Spleen (tissue), 11 donors: ENCODE measurements around the gene TMEM106C. TPM values are rescaled to one million over a fixed set of nuclear protein-coding genes. Genes with fewer than 3 reads are reported as not detected.

Experiments used
- DNase-seq: peaks from one replicate; pipeline ENCODE4 v3.0.0-alpha.2; 2020
- H3K27ac ChIP-seq, 8 donors: fragments of 200-600 bp; sonication (generic) in 7 of 8; 1 replicate in 4 of 8; 2 replicates in 4 of 8; pipeline versions ENCODE4 v1.5.0 to v1.8.0; 2016 to 2021; ENCODE audit warnings: inconsistent platforms in 4 of 8, mild to moderate bottlenecking in 4 of 8, moderate library complexity in 1 of 8
- H3K27me3 ChIP-seq, 7 donors: fragments of 200-600 bp; sonication (generic) in 6 of 7; replicated peaks in 1 of 7; 1 replicate in 4 of 7; 2 replicates in 3 of 7; pipeline versions ENCODE4 v1.5.0 to v1.8.0; 2016 to 2021; ENCODE audit warnings: inconsistent platforms in 3 of 7, mild to moderate bottlenecking in 1 of 7
- H3K36me3 ChIP-seq, 6 donors: fragments of 200-600 bp; sonication (generic) in 5 of 6; 1 replicate in 4 of 6; 2 replicates in 2 of 6; pipeline versions ENCODE4 v1.5.0 to v1.8.0; 2016 to 2021; ENCODE audit warnings: inconsistent platforms in 2 of 6
- H3K4me1 ChIP-seq, 6 donors: fragments of 200-600 bp; sonication (generic) in 5 of 6; 1 replicate in 3 of 6; 2 replicates in 3 of 6; pipeline versions ENCODE4 v1.5.0 to v1.8.0; 2016 to 2021; ENCODE audit warnings: inconsistent platforms in 3 of 6
- H3K4me3 ChIP-seq, 8 donors: fragments of 200-600 bp; sonication (generic) in 7 of 8; 1 replicate in 4 of 8; 2 replicates in 4 of 8; pipeline versions ENCODE4 v1.5.0 to v1.8.0; 2016 to 2021; ENCODE audit warnings: inconsistent platforms in 4 of 8, mild to moderate bottlenecking in 4 of 8, moderate library complexity in 2 of 8
- H3K9me3 ChIP-seq, 8 donors: fragments of 200-600 bp; sonication (generic) in 7 of 8; 1 replicate in 4 of 8; 2 replicates in 4 of 8; pipeline versions ENCODE4 v1.5.0 to v1.8.0; 2016 to 2021; ENCODE audit warnings: inconsistent platforms in 4 of 8
- POLR2A ChIP-seq, 3 donors: fragments of 450-650 bp; IDR thresholded peaks; one replicate each; pipeline ENCODE4 v1.5.1; 2017; ENCODE audit warnings: antibody characterized with exemption in 3 of 3, mild to moderate bottlenecking in 1 of 3
- POLR2AphosphoS5 ChIP-seq, 3 donors: sonication (generic); formaldehyde crosslinking; IDR thresholded peaks; one replicate each; pipeline ENCODE4 v1.5.1; 2017; ENCODE audit warnings: antibody characterized with exemption in 3 of 3
- WGBS, 5 donors: extraction: QIAGEN DNeasy Blood & Tissue Kit in 3 of 5; methylation state at CpG; one replicate each; pipeline versions ENCODE4 v1.1.5 to v1.1.7; 2013 to 2018; 5-methylcytosine and 5-hydroxymethylcytosine counted together
- intact Hi-C: fragments of 100-400 bp; cut with DNase I; formaldehyde crosslinking; loops from one replicate; pipeline ENCODE4 v1.15.0; 2023; ENCODE audit warnings: low total_unique reads
- polyA plus RNA-seq, 3 donors: library from polyadenylated mRNA; stranded (reverse); fragments of 200-250 nt; gene quantifications; one replicate each; pipeline ENCODE4 v1.2.1, GENCODE V29; 2013
- total RNA-seq, 7 donors: library from RNA; depleted of rRNA in 3 of 7; stranded (reverse); fragments of >200 nt in 3 of 7; fragmentation: NEBNext Ultra II Directional in 4 of 7; extraction: Animal tissue kit (Norgen Biotek cat#: 25700) in 4 of 7; gene quantifications; one replicate each; pipeline versions ENCODE4 v1.1.0 to v1.2.1, GENCODE V29; 2016 to 2021
- TF ChIP-seq, protein P1 (sequence below), 11 experiments: fragments of 200-600 bp in 7 of 11; fragments of 450-650 bp in 4 of 11; sonication (generic) in 4 of 11; IDR thresholded peaks in 8 of 11; conservative IDR thresholded peaks in 3 of 11; 1 replicate in 7 of 11; 2 replicates in 4 of 11; pipeline versions ENCODE4 v1.4.0 to v1.8.0; 2016 to 2021; ENCODE audit warnings: antibody characterized with exemption in 11 of 11, inconsistent platforms in 4 of 11, mild to moderate bottlenecking in 1 of 11
- donor health status: healthy with polysubstance abuse.
- donor health status: DM: no; HTN: no; CAD: no; lungs with moderate emphysema.
- donor health status: DM: no; HTN: no; CAD: no.
- donor health status: Bipolar disorder and iron deficiency.
- donor health status: healthy.
- donor health status: DM: no; HTN: no; CAD: no.
- donor health status: DM: yes; HTN: yes; CAD: no.

TMEM106C gene
- total and polyA plus RNA-seq, 10 donors = 30.1 to 124 (median 64.6) TPM

DNA sequence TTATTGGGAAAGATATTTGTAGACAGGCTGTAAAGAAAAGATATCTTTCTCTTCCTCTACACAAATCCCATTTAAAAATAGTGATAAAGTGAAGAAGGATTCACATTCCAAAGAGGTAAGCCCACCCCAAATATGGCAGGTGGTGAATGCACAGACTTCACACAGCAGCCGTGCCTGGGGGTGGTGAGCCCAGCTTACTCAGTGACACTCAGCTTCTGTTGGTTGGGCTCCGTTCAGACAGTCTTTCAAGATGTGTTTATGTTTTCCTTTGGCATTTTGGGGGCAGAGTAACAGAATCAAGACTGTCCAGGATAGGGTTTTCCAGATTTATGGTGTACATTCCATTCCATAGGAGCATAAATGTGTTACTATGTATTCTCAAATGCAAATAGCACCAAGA is 45.0 kb downstream of the TMEM106C start:
- 60 to 86% (median 66%) methylated on average over 2 of the region's 2 CpGs for WGBS, 5 donors
- Histone ChIP-seq H3K27me3 (peaks cover 10 to 82% (median 33%) of the 10 kb centered on the region in 7 donors), H3K27ac (no peak overlapping the region), H3K9me3 (no peaks in the 10 kb centered on the region), H3K36me3 (no peaks in the 10 kb centered on the region), H3K4me3 (no peak overlapping the region), H3K4me1 (peaks cover 15 to 22% (median 19%) of the 10 kb centered on the region in 6 donors)
- intact Hi-C loops = no loop called here
- TF ChIP-seq POLR2AphosphoS5 (IDR thresholded peaks at IDR 0.05) (no peak), POLR2A (IDR thresholded peaks at IDR 0.05) (no peak)
- TF ChIP-seq, protein P1, sequence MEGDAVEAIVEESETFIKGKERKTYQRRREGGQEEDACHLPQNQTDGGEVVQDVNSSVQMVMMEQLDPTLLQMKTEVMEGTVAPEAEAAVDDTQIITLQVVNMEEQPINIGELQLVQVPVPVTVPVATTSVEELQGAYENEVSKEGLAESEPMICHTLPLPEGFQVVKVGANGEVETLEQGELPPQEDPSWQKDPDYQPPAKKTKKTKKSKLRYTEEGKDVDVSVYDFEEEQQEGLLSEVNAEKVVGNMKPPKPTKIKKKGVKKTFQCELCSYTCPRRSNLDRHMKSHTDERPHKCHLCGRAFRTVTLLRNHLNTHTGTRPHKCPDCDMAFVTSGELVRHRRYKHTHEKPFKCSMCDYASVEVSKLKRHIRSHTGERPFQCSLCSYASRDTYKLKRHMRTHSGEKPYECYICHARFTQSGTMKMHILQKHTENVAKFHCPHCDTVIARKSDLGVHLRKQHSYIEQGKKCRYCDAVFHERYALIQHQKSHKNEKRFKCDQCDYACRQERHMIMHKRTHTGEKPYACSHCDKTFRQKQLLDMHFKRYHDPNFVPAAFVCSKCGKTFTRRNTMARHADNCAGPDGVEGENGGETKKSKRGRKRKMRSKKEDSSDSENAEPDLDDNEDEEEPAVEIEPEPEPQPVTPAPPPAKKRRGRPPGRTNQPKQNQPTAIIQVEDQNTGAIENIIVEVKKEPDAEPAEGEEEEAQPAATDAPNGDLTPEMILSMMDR (IDR thresholded peaks at IDR 0.05 in 8 of 11, conservative IDR thresholded peaks at IDR 0.05 in 3 of 11) = no peak
- no peak for DNase-seq

DNA sequence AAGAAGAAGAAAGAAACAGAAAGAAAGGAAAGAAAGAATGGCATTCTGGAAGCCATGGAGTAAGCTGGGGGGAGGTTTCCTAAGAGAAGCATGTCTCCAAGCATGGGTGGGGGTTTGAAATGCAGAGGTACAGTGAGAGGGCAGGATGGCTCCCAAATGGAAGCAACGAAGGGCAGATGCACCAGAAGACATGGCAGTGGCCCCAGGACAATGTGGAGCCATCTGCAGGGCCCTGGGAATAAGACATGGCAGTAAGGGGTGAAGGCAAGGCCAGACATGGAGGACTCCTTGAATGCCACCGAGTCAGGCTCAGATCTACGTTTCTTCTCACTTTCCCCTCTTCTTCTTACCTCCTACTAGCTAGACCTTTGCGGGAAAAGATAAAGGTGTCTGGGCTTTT is 45.6 kb downstream of the TMEM106C start:
- intact Hi-C loops = no loop called here
- no peak overlapping the region for H3K4me3 ChIP-seq
- H3K27ac ChIP-seq = no peak overlapping the region
- 75 to 85% (median 78%) methylated on average over 4 of the region's 4 CpGs for WGBS, 5 donors
- no peaks in the 10 kb centered on the region for H3K9me3 ChIP-seq
- no peak for DNase-seq
- H3K4me1 ChIP-seq = peaks cover 9 to 16% (median 13%) of the 10 kb centered on the region in 6 donors
- no peak for TF ChIP-seq POLR2A (IDR thresholded peaks at IDR 0.05)
- H3K36me3 ChIP-seq = no peaks in the 10 kb centered on the region
- peaks cover 10 to 76% (median 27%) of the 10 kb centered on the region in 7 donors for H3K27me3 ChIP-seq

DNA sequence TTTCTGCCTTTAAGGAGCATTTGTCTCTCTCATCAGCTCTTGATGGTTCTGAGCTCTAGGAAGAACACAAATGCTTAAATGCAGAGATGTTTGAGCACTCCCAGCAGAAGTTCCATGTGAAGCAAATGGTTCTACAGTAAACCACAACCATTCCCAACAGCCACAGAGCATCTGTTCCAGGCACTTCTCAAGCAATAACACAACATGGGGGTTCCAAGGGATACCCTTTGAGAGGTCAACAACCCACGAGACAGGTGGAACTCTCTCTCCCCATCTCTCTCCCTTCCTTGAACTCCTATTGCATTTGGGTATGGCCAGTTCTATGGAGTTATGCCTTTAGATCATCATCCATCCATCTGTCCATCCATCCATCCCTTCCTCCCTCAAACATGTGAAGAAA is 46.1 kb downstream of the TMEM106C start:
- Histone ChIP-seq H3K4me3 (no peak overlapping the region), H3K9me3 (no peaks in the 10 kb centered on the region), H3K36me3 (no peaks in the 10 kb centered on the region), H3K27me3 (peaks cover 7 to 73% (median 22%) of the 10 kb centered on the region in 7 donors), H3K27ac (no peak overlapping the region), H3K4me1 (peaks cover 4 to 11% (median 8%) of the 10 kb centered on the region in 6 donors)
- DNase-seq = no peak
- intact Hi-C loops = no loop called here
- TF ChIP-seq POLR2AphosphoS5 (IDR thresholded peaks at IDR 0.05) (no peak), POLR2A (IDR thresholded peaks at IDR 0.05) (no peak)
- TF ChIP-seq, protein P1 (IDR thresholded peaks at IDR 0.05 in 8 of 11, conservative IDR thresholded peaks at IDR 0.05 in 3 of 11) = no peak
- 46 to 89% (median 70%) methylated on average over 1 of the region's 1 CpG for WGBS, 5 donors

DNA sequence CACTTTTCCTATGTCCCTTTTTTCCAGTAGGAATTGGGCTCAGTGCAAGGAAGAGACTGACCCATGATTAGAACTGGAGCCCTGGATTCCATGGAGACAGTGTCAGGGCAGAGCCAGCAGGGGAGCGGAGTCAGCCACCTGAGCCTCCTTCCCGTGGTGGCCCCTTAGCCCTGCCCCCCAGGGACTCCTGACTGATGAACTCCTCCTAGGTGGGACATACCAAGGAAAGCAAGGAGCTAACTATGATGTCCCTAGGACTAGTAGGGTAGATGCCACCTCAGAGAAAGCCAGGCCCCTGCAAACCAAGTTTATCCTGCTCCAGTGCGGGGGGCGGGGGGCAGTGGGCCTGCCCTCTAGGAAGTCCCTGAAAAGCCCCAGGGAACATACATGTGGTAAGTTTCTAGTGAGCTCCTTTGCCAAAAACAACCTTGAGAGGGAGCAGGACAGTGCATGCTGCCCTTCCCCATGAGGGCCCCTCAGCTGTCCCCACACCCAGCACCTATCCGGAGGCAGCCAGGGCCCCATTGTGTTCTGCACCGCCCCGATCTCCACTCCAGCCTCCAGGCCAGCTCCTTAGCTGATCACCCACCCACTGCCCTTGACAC is 47.1 kb downstream of the TMEM106C start:
- no peaks in the 10 kb centered on the region for H3K9me3 ChIP-seq
- intact Hi-C loops = no loop called here

More for the DNA sequence above, 47.1 kb downstream of the TMEM106C start:
- H3K27ac ChIP-seq = no peak overlapping the region
- no peak for TF ChIP-seq POLR2A (IDR thresholded peaks at IDR 0.05)
- TF ChIP-seq, protein P1 (IDR thresholded peaks at IDR 0.05 in 8 of 11, conservative IDR thresholded peaks at IDR 0.05 in 3 of 11) = no peak
- no peak for TF ChIP-seq POLR2AphosphoS5 (IDR thresholded peaks at IDR 0.05)
- no peak overlapping the region for H3K4me3 ChIP-seq
- DNase-seq = no peak
- peaks cover 0 to under 1% (median 0%) of the 10 kb centered on the region in 6 donors for H3K4me1 ChIP-seq
- WGBS, 5 donors = 71 to 79% (median 71%) methylated on average over 7 of the region's 7 CpGs
- H3K27me3 ChIP-seq = peaks cover 0 to 69% (median 12%) of the 10 kb centered on the region in 7 donors
- no peaks in the 10 kb centered on the region for H3K36me3 ChIP-seq
